PFSK-1 (cell line): ENCODE data around the gene RUFY3.

Source experiments
- POLR2AphosphoS5 ChIP-seq: IDR thresholded peaks from 2 replicates; pipeline ENCODE4 v1.6.1; 2012; ENCODE audit warnings: low read depth, mild to moderate bottlenecking, control low read depth, low read length, moderate library complexity
- SIN3A ChIP-seq: IDR thresholded peaks from 2 replicates; pipeline ENCODE4 v1.6.1; 2012; ENCODE audit warnings: mild to moderate bottlenecking, low read length, moderate library complexity, borderline replicate concordance; ENCODE audit not compliant: insufficient read depth
- TAF1 ChIP-seq: IDR thresholded peaks from 2 replicates; pipeline ENCODE4 v1.6.1; 2012; ENCODE audit warnings: low read length, control low read depth, borderline replicate concordance; ENCODE audit not compliant: insufficient read depth
- TF ChIP-seq, protein P1 (sequence below), 2 experiments: IDR thresholded peaks; 2 replicates each; pipeline versions ENCODE4 v1.6.1 to v1.8.0; 2011 to 2012; ENCODE audit warnings: low read depth in 2 of 2, low read length in 2 of 2, control low read depth in 1 of 2, inconsistent platforms in 1 of 2, mild to moderate bottlenecking in 1 of 2, moderate library complexity in 1 of 2; ENCODE audit not compliant: insufficient read depth in 1 of 2

DNA sequence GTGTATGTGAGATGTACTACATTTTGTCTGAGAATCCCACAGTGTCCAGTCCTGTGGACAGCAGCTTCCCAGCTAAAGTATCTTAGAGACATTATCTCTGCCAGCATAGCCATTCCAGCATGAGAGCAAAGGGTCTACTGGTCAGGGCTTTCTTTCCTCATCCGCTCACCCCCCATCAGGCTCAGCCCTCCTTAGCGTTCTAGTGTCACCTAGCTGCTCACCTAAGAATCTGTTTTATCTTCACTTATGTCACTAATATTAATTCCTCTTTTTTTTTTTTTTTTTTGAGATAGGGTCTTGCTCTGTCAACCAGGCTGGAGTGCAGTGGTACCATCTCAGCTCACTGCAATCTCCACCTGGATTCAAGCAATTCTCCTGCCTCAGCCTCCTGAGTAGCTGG, 15.6 kb downstream of the RUFY3 start:
- TF ChIP-seq, protein P1, sequence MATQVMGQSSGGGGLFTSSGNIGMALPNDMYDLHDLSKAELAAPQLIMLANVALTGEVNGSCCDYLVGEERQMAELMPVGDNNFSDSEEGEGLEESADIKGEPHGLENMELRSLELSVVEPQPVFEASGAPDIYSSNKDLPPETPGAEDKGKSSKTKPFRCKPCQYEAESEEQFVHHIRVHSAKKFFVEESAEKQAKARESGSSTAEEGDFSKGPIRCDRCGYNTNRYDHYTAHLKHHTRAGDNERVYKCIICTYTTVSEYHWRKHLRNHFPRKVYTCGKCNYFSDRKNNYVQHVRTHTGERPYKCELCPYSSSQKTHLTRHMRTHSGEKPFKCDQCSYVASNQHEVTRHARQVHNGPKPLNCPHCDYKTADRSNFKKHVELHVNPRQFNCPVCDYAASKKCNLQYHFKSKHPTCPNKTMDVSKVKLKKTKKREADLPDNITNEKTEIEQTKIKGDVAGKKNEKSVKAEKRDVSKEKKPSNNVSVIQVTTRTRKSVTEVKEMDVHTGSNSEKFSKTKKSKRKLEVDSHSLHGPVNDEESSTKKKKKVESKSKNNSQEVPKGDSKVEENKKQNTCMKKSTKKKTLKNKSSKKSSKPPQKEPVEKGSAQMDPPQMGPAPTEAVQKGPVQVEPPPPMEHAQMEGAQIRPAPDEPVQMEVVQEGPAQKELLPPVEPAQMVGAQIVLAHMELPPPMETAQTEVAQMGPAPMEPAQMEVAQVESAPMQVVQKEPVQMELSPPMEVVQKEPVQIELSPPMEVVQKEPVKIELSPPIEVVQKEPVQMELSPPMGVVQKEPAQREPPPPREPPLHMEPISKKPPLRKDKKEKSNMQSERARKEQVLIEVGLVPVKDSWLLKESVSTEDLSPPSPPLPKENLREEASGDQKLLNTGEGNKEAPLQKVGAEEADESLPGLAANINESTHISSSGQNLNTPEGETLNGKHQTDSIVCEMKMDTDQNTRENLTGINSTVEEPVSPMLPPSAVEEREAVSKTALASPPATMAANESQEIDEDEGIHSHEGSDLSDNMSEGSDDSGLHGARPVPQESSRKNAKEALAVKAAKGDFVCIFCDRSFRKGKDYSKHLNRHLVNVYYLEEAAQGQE (IDR thresholded peaks at IDR 0.05; ENCODE audit: insufficient read depth in 1 of 2, low read depth in 2 of 2, low read length in 2 of 2), result no peak
- TF ChIP-seq POLR2AphosphoS5 (no peak), TAF1 (no peak), SIN3A (no peak)
